Measurements from ENCODE around the gene NCKAP5.

The NCKAP5 gene

DNA sequence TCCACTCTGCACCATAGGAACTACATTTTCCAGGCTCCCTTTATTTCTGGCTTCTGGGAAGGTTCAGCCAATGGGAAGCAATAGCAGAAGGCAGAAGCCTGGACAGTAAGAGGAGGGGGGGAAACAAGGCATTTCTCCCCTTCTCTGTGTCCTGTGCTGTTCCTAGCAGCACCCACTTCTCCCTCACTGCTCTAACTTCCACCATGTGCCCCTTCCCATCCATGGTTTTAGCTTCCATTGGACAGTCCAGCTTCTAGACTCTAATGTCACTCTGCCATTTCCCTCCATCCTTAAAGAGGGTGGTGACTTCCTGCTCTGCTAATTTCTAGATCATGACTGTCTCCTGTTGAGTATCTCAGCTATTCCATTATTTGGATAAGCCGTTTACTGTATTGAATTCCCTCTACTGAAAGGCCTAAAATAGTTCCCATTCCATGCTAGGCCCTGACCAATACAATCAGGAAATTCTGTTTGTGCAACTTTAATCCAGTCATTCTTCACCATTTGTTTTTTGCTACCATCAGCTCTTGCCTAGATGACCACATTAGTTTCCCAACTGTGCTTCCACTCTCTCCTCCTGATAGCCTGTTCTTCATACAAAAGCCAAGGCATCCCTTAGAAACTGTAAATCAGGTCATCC lies 877.5 kb downstream of the NCKAP5 start:
- TF ChIP-seq, protein P1, sequence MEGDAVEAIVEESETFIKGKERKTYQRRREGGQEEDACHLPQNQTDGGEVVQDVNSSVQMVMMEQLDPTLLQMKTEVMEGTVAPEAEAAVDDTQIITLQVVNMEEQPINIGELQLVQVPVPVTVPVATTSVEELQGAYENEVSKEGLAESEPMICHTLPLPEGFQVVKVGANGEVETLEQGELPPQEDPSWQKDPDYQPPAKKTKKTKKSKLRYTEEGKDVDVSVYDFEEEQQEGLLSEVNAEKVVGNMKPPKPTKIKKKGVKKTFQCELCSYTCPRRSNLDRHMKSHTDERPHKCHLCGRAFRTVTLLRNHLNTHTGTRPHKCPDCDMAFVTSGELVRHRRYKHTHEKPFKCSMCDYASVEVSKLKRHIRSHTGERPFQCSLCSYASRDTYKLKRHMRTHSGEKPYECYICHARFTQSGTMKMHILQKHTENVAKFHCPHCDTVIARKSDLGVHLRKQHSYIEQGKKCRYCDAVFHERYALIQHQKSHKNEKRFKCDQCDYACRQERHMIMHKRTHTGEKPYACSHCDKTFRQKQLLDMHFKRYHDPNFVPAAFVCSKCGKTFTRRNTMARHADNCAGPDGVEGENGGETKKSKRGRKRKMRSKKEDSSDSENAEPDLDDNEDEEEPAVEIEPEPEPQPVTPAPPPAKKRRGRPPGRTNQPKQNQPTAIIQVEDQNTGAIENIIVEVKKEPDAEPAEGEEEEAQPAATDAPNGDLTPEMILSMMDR (IDR thresholded peaks at IDR 0.05; ENCODE audit: extremely low read depth, insufficient read depth, missing control alignments), result no peak
- in situ Hi-C loops (cut with MboI; ENCODE audit: low pct_unique_long_range_greater_than_20kb, low sequenced_read_pairs, unreplicated experiment), result no loop called here
- DNase-seq (ENCODE audit: low spot score), result no peak

GRCh38 chr2:132681766-132682165 lies 886.5 kb downstream of the NCKAP5 start:
- in situ Hi-C loops (cut with MboI; ENCODE audit: low pct_unique_long_range_greater_than_20kb, low sequenced_read_pairs, unreplicated experiment), result no loop called here
- TF ChIP-seq, protein P1 (IDR thresholded peaks at IDR 0.05; ENCODE audit: extremely low read depth, insufficient read depth, missing control alignments), result no peak
- DNase-seq (ENCODE audit: low spot score), result no peak

DNA sequence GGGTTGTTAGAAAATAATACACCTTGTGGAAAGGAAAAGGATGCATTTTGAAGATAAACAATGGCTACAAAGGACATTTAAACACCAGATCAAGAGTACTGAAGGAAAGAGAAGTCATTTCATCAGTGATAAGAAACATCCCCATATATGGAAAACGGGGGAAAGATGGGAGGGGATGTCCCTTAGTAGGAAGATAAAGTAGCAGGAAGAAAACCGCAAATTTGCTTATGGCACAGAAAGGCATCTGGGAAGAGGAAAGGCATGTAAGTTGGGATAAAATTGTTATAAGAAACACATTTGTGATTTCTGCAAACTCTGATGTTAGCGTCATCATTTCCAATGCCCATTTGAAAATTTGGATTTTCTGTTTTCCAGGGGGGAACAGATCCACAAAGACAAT lies 887.7 kb downstream of the NCKAP5 start:
- in situ Hi-C loops (cut with MboI; ENCODE audit: low pct_unique_long_range_greater_than_20kb, low sequenced_read_pairs, unreplicated experiment), result no loop called here
- DNase-seq (ENCODE audit: low spot score), result no peak
- TF ChIP-seq, protein P1 (IDR thresholded peaks at IDR 0.05; ENCODE audit: extremely low read depth, insufficient read depth, missing control alignments), result no peak

DNA sequence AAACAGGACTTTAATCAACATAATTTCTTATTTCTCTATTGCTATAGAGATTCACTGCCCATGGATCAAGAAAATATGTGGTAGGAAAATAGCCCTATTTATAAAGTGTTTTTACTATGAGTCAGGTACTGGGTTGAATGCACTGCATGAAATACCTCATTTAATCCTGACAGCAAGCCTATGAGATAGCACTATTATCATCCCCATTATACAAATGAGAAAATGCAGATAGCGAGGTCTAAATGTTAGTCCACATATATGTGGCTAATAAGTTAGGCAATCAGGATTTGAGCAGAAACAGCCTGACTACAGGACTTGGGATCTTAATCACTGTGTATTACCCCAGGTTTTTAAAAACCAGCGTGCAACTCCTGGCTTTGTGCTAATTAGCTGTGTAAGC lies 889.8 kb downstream of the NCKAP5 start:
- TF ChIP-seq, protein P1 (IDR thresholded peaks at IDR 0.05; ENCODE audit: extremely low read depth, insufficient read depth, missing control alignments), result no peak
- in situ Hi-C loops (cut with MboI; ENCODE audit: low pct_unique_long_range_greater_than_20kb, low sequenced_read_pairs, unreplicated experiment), result no loop called here
- no peak for DNase-seq (ENCODE audit: low spot score)

DNA sequence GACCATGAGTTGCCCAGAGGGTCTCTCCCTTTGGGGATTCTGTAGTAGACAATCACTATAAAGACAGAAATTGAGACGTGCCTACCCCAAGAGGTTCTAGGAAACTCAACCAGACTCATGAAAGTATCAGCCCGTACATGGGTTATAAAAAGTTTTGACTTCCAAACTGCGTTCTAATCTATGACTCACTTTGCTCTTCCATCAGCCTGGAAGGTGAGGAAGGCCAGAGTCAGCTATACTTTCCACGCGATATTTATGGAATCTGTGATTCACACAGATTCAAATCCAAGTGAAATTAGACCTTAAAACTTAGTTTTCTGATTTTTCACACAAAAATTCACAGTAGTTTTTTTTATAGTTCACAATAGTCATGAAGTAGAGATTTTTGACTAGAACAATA lies 890.6 kb downstream of the NCKAP5 start:
- TF ChIP-seq, protein P1 (IDR thresholded peaks at IDR 0.05; ENCODE audit: extremely low read depth, insufficient read depth, missing control alignments), result no peak
- in situ Hi-C loops (cut with MboI; ENCODE audit: low pct_unique_long_range_greater_than_20kb, low sequenced_read_pairs, unreplicated experiment), result no loop called here

DNA sequence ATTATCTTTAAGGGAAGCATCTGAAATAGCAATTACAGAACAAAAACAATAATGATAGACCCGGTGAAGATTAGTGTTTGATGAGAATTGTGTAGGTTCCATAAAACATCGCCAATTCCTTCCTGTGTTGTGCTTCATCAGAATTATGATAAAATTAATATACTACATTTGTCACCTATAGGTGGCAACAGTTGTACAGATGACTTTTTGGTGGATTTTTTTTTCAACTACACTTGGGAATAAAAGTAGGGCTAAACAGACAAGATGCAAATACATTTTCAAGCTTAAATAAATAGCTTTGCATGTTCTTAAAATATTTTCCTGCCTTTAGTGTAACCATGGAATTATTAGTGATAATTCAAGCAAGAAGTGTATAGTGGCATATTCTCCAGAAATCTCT lies 891.3 kb downstream of the NCKAP5 start:
- TF ChIP-seq, protein P1 (IDR thresholded peaks at IDR 0.05; ENCODE audit: extremely low read depth, insufficient read depth, missing control alignments), result no peak
- DNase-seq (ENCODE audit: low spot score), result no peak
- in situ Hi-C loops (cut with MboI; ENCODE audit: low pct_unique_long_range_greater_than_20kb, low sequenced_read_pairs, unreplicated experiment), result no loop called here

More for the DNA sequence above, 890.6 kb downstream of the NCKAP5 start:
- no peak for DNase-seq (ENCODE audit: low spot score)
